Head of caudate nucleus (tissue), 42 donors: ENCODE data around the gene ARPP21.

Experiments
- DNase-seq, 42 donors: peaks; one replicate each; pipeline versions ENCODE4 v3.0.0 to v3.0.0-alpha.2; 2020 to 2021; ENCODE audit warnings: mixed read lengths in 7 of 42
- intact Hi-C: fragments of 100-400 bp; cut with DNase I; formaldehyde crosslinking; loops from one replicate; pipeline ENCODE4 v1.15.0; 2022

ARPP21 gene

DNA sequence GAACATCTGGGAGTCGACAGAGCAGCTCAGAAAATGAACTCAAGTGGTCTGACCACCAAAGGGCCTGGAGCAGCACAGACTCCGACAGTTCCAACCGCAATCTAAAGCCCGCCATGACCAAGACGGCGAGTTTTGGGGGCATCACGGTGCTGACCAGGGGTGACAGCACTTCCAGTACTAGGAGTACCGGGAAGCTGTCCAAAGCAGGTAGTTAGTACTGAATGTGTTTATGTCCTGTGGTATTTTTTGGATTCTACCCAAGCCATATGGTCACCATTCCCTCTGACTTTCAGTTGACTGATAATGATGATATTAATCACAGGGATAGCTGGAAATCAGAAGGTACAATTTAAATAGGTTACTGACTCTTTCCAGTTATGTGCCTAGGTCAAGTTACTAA lies 82.3 kb downstream of the ARPP21 start:
- no peak for DNase-seq
- intact Hi-C loops = no loop called here

- peak in 11 of 42 donors; percentile 9 to 69 (median 44) for DNase-seq
Measured at GRCh38 chr3:35722902-35723301, 83.6 kb downstream of the ARPP21 start.

GRCh38 chr3:35723480-35724097 lies 84.3 kb downstream of the ARPP21 start:
- intact Hi-C loops = no loop called here
- no peak for DNase-seq

More at GRCh38 chr3:35722902-35723301, 83.6 kb downstream of the ARPP21 start:
- intact Hi-C loops = no loop called here

- DNase-seq = no peak
- intact Hi-C loops = no loop called here
Measured at GRCh38 chr3:35724106-35724505, 84.8 kb downstream of the ARPP21 start.

DNA sequence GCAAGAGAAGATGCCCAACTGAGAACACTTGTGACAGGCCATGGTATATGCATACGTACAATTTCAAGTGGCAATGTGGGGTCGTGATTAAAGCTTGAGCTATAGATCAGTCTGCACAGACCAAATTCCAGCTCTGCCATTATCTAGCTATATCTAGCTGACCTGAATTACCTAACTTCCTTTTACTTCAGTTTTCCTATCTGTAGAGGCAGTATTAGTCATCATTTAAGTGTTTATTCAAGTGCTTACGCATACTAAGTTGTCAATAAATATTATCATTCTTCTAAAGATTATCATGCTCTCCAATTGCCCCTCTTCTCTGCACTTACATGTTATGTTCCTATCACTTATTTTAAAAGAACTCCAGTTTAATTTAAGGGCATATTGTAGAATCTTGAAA lies 87.9 kb downstream of the ARPP21 start:
- intact Hi-C loops = no loop called here
- no peak for DNase-seq

DNA sequence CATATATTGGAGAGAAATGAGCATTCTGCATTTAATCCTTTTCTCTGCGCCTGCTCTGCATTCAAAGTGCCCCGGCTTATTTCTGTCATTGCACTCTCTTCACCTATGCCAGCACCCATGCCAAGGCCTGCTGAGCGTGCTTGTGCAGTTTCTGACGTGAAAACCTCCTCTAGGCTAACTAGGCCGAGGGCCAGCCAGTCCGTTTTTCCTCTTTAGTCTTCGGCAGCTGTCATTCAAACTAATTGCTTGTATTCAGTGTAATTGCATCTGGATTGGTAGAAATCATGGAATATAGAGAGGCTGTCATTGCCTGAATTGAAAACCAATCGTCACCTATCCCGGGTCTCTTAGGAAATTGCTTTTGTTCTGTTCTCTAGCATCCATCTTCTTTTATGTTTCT lies 94.0 kb downstream of the ARPP21 start:
- intact Hi-C loops = no loop called here
- DNase-seq = peak in 17 of 42 donors; percentile 23 to 66 (median 38)

GRCh38 chr3:35733864-35734263 lies 94.5 kb downstream of the ARPP21 start:
- intact Hi-C loops = no loop called here
- no peak for DNase-seq

DNA sequence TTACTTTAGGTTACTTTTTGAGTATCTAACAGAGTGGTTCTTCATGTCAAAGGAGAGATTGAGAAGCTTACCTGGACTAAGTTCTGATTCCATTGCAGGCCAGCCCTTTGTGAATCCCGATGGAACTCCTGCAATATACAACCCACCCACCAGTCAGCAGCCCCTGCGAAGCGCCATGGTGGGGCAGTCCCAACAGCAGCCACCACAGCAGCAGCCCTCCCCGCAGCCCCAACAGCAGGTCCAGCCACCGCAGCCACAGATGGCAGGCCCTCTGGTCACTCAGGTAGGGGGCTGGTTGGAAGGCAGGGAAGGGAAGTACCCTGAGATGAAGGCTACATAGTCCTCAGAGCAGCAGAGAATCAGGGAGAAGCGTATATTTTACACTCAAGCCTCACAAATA lies 97.8 kb downstream of the ARPP21 start:
- no peak for DNase-seq
- intact Hi-C loops = no loop called here

DNA sequence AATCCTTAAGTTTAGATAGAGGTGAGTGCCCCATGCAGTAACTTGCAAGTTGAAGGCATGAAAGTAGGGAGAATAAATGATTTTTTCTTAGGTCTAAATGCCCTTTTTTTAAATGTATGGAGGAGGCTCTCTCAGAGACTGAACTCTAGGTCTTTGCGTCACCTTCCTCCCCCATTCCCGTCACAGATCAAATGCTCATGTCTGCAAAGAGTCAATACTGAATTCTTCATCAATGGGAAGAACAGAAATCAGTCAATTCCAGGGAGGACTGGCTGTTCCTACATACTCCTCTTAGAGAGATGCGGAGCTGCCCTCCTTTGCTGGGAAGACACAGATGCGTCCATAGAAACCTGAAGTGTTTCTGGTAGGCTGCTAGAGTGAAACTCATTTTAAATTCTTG lies 98.2 kb downstream of the ARPP21 start:
- intact Hi-C loops = no loop called here
- DNase-seq = peak in 13 of 42 donors; percentile 17 to 73 (median 46)

GRCh38 chr3:35737934-35738706 lies 98.8 kb downstream of the ARPP21 start:
- DNase-seq = peak in 1 of 42 donors; percentile 41
- intact Hi-C loops = no loop called here

DNA sequence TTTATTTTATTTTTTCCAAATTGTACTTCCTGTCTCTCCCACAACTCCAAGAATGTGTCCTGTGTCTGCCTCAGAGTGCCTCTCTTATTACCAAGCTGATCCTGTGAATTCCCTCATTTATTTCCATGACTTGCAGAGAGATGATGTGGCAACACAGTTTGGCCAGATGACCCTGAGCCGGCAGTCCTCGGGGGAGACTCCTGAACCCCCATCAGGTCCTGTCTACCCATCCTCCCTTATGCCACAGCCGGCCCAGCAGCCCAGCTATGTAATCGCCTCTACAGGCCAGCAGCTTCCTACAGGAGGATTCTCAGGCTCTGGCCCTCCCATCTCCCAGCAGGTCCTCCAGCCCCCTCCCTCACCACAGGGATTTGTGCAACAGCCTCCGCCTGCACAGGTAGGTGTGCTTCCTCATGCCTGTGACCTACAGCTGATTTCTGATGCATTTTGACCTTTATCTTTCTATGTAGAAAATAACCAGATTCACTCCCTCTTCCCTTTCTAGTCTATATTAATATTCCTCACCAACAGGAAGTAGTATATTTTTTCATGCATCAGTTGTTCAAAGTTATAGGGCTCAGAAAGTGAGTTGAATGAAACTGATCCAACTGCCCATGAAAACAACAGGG lies 100.0 kb downstream of the ARPP21 start:
- no peak for DNase-seq
- intact Hi-C loops = no loop called here

DNA sequence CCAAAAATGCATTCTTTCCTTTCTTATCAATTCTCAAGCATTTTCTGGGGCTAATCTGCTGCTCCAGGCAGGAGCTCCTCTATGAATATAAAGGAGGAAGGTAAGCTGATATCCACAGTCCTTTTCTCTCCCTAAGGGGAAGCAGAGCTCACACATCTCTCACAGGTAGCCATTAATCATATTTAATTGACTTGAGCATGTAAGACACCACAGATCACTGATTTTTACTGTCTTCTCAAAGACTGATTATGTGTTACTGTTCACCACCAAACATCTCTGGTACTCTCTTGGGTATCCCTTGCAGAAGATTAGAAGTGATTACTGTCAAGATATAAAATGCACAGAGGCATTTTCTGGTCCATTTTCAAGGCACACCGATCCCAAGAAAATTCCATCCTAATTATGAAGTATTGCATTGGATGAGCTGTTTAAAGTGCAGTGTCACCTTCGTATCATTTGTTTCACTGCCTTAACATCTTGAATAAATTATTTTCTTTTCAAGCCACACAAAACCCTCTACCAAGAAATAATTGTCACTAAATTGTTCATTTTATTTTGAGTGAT lies 100.7 kb downstream of the ARPP21 start:
- intact Hi-C loops = no loop called here
- DNase-seq = no peak

DNA sequence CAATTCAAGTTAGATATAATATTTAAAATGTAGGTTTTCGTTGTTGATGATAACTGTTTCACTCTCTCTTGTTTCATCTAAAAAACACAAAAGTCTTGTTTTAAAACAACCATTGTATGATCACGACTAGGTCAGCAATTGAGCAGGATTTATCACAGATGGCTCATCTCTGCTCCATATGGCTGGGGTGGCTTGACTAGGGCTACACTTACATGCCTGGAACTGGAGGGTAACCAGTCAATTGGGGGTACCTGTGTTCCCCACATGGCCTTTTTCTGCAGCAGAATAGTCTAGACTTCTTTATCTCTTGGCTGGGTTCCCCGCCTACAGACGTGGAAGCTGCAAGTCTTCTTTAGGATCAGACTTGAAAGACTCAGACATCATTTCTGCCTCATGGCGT lies 103.9 kb downstream of the ARPP21 start:
- intact Hi-C loops = no loop called here
- no peak for DNase-seq

DNA sequence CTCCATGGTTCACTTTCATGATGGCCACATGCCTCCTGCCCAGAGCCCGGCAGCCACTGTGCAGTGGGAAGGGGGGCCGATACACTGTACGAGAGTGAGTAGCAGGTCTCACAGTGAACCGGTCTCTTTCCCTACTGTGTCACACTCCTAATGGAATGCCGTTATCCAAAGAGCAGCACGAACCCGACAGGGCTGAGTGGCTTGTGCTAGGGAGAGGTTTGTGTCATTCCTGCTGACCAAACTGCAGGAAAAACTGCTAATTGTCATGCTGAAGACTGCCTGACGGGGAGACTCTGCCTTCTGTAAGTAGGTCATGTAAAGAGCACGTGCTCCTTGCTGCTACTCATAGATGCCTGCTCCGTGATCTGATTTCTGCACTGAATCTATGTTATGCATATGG lies 105.1 kb downstream of the ARPP21 start:
- intact Hi-C loops = no loop called here

GRCh38 chr3:35745351-35745750 lies 106.0 kb downstream of the ARPP21 start:
- intact Hi-C loops = no loop called here
- no peak for DNase-seq

More for the DNA sequence above, 105.1 kb downstream of the ARPP21 start:
- peak in 18 of 42 donors; percentile 19 to 71 (median 38) for DNase-seq

DNA sequence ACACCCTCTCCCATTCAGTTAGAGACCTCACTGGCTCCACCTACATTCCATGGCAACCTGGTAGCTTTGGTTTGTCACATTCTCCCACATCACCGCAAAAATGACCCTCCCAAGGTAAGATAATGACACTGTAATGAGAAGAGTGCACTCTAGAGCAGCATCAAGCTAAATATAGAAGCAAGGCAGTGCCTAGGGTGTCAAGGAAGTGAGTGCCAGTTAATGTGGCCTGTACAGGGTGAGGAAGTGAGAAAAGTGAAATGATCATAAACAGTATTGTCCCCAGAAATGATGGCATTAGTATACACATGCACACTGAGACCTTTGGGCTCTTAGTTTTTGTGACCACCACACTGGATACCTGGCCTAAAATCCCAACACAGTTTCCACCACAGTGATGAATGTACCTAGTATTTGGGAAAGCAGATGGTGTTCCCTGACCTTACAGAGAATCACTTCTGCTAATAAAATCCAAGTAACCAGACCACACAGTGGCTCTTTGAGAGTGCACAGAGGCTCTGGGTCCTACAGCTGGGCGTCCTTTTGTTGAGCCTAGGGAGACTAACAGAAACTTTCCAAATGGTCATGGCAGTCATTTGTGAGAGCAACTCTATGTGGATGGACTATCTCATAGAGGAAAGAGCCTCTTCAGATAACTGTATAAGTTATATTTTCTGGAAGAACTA lies 106.6 kb downstream of the ARPP21 start:
- DNase-seq = no peak
- intact Hi-C loops = no loop called here

- intact Hi-C loops = no loop called here
Measured at GRCh38 chr3:35746492-35746891, 107.2 kb downstream of the ARPP21 start.

DNA sequence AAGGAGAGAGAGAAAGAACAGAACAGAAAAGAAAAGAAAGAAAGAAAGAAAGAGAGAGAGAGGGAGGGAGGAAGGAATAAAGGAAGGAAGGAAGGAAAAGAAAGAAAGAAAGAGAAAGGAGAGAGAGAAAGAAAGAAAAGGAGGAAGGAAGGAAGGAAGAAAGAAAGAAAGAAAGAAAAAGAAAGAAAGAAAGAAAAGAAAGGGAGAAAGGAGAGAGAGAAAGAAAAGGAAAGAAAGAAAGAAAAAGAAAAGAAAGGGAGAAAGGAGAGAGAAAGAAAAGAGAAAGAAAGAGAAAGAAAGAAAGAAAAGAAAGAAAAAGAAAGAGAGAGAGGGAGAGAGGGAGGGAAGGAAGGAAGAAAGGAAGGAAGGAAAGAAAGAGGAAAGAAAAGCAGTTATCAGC lies 108.8 kb downstream of the ARPP21 start:
- DNase-seq = no peak
- intact Hi-C loops = no loop called here

More at GRCh38 chr3:35746492-35746891, 107.2 kb downstream of the ARPP21 start:
- DNase-seq = no peak

- DNase-seq = no peak
- intact Hi-C loops = no loop called here
Measured at GRCh38 chr3:35751207-35751606, 111.9 kb downstream of the ARPP21 start.
